ENCODE results near the gene INPP5D. TPM values are rescaled to one million over a fixed set of nuclear protein-coding genes. Genes with fewer than 3 reads are reported as not detected.

The INPP5D gene
- total RNA-seq, 1 experiment from 2014 or later, result 12.7 TPM

DNA sequence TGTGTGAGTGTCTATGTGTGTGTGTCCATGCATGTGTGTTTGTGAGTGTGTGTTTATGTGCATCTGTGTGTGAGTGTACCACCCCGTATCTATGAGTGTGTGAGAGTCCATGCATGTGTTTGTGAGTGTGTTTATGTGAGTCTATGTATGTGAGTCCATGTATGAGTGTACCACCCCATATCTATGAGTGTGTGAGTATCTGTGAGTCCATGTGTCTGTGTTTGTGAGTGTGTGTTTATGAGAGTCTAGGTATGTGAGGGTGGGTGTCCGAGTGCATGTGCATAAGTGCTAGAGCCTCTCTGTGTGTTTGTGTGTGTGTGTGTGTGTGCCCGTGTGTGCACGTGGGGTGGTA lies 105.4 kb downstream of the INPP5D start:
- Mint-ChIP-seq H3K27me3 (ENCODE audit: low read depth) (no peaks in the 10 kb centered on the region), H3K36me3 (ENCODE audit: insufficient read depth in 1 of 3, low read depth in 3 of 3) (peaks cover 0 to 37% (median 8%) of the 10 kb centered on the region in 3 experiments; a peak in 5 of 7 replicates), H3K9me3 (no peaks in the 10 kb centered on the region), H3K4me3 (no peak overlapping the region), H3K27ac (no peak overlapping the region), H3K4me1 (peaks cover 14 to 26% of the 10 kb centered on the region in 2 experiments)
- no peak overlapping the region for H3K9ac ChIP-seq (ENCODE audit: extremely low read depth, insufficient read length, low read length)
- no peak for DNase-seq
- peaks cover 3% of the 10 kb centered on the region; the same call in 1 of the 2 replicates for H3K4me1 ChIP-seq (ENCODE audit: insufficient read depth, low read length)
- no peak overlapping the region for H2BK5ac ChIP-seq (ENCODE audit: insufficient read length, low read length)
- TF ChIP-seq, protein P1, sequence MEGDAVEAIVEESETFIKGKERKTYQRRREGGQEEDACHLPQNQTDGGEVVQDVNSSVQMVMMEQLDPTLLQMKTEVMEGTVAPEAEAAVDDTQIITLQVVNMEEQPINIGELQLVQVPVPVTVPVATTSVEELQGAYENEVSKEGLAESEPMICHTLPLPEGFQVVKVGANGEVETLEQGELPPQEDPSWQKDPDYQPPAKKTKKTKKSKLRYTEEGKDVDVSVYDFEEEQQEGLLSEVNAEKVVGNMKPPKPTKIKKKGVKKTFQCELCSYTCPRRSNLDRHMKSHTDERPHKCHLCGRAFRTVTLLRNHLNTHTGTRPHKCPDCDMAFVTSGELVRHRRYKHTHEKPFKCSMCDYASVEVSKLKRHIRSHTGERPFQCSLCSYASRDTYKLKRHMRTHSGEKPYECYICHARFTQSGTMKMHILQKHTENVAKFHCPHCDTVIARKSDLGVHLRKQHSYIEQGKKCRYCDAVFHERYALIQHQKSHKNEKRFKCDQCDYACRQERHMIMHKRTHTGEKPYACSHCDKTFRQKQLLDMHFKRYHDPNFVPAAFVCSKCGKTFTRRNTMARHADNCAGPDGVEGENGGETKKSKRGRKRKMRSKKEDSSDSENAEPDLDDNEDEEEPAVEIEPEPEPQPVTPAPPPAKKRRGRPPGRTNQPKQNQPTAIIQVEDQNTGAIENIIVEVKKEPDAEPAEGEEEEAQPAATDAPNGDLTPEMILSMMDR (conservative IDR thresholded peaks at IDR 0.05), result no peak
- H2BK12ac ChIP-seq (ENCODE audit: insufficient read length, low read depth, low read length), result no peak overlapping the region
- no peak overlapping the region for H3T11ph ChIP-seq (ENCODE audit: low read length)
- H3K79me1 ChIP-seq (ENCODE audit: insufficient read depth, low read depth, low read length, poor library complexity, severe bottlenecking), result no peaks in the 10 kb centered on the region
- no peak overlapping the region for H3K27ac ChIP-seq (ENCODE audit: insufficient read length, low read depth, low read length)
- H3K18ac ChIP-seq (ENCODE audit: insufficient read length, low read depth, low read length), result no peak overlapping the region
- no peaks in the 10 kb centered on the region for H3K23me2 ChIP-seq (ENCODE audit: insufficient read length, low read depth, low read length, poor library complexity, severe bottlenecking)
- no peak overlapping the region for H2AK5ac ChIP-seq (ENCODE audit: insufficient read length, low read length)
- H3K27me3 ChIP-seq (ENCODE audit: insufficient read depth, low read length), result no peaks in the 10 kb centered on the region
- WGBS (ENCODE audit: extremely low coverage, insufficient read length, low lambda C conversion rate), result no CpG with 5 or more reads among the region's 4 CpGs
- H4K5ac ChIP-seq (ENCODE audit: insufficient read length, low read depth, low read length), result no peak overlapping the region
- no peak overlapping the region for H4K91ac ChIP-seq (ENCODE audit: insufficient read length, low read depth, low read length)
- no peak overlapping the region for H3K14ac ChIP-seq (ENCODE audit: insufficient read depth, low read length)
- no peaks in the 10 kb centered on the region for H3K79me2 ChIP-seq (ENCODE audit: insufficient read depth, low read length)
- no peaks in the 10 kb centered on the region for H4K20me1 ChIP-seq (ENCODE audit: control insufficient read depth, insufficient read depth, insufficient read length)
- H2BK15ac ChIP-seq (ENCODE audit: low read depth, low read length), result no peak overlapping the region
- no peak overlapping the region for H3K56ac ChIP-seq (ENCODE audit: insufficient read length, low read depth, low read length)
- no peak overlapping the region for H2BK120ac ChIP-seq (ENCODE audit: low read depth, low read length, poor library complexity, severe bottlenecking)
- no peaks in the 10 kb centered on the region for H3K9me3 ChIP-seq (ENCODE audit: control insufficient read depth, low read depth, low read length)
- no peak overlapping the region for H3K23ac ChIP-seq (ENCODE audit: insufficient read length, low read depth, low read length)
- H4K8ac ChIP-seq (replicated peaks; ENCODE audit: insufficient read length, low read depth, low read length), result no peak overlapping the region
- no peak overlapping the region for H3K4me2 ChIP-seq (ENCODE audit: insufficient read depth, insufficient read length, low read length)
- H2BK20ac ChIP-seq (ENCODE audit: low read depth, low read length, poor library complexity, severe bottlenecking), result no peak overlapping the region
- no peak overlapping the region for H2AFZ ChIP-seq (ENCODE audit: low read length)
- no peak overlapping the region for H3K4ac ChIP-seq (ENCODE audit: low read depth, low read length)
